Measurements from ENCODE around the gene KCNQ1.

DNA sequence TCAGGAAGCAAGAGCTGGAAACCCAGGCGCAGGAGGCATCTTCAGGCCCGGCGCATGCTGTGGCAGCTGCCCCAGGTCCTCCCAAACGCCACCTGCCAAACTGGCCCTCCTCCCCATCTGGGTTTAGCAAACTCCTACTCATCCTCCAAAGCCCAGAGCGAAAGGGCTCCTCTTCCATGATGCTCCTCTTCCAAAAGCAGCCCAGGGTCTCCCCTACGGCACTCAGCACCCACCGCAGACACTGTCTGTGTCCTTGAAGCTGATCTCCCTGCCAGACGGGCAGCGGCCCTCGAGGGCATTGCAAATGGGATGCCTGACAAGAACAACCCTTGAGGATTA is 414.9 kb downstream of the KCNQ1 start:
- TF ChIP-seq ZFP30 (CRISPR knock-in tag; IDR thresholded peaks at IDR 0.05) (no peak), GLIS3 (CRISPR knock-in tag; IDR thresholded peaks at IDR 0.05) (no peak), CSDC2 (CRISPR knock-in tag; IDR thresholded peaks at IDR 0.05) (no peak), OSR1 (CRISPR knock-in tag; IDR thresholded peaks at IDR 0.05) (no peak), ZC3H10 (CRISPR knock-in tag; IDR thresholded peaks at IDR 0.05) (no peak), ZNF565 (CRISPR knock-in tag; conservative IDR thresholded peaks at IDR 0.05; ENCODE audit: low read depth) (no peak), BACH2 (CRISPR knock-in tag; IDR thresholded peaks at IDR 0.05; ENCODE audit: borderline replicate concordance) (no peak), PPARA (CRISPR knock-in tag; IDR thresholded peaks at IDR 0.05; ENCODE audit: borderline replicate concordance) (no peak), ZFP3 (CRISPR knock-in tag; IDR thresholded peaks at IDR 0.05) (peak; percentile 91), SNAI2 (CRISPR knock-in tag; IDR thresholded peaks at IDR 0.05) (no peak)
- TF ChIP-seq, protein P1, sequence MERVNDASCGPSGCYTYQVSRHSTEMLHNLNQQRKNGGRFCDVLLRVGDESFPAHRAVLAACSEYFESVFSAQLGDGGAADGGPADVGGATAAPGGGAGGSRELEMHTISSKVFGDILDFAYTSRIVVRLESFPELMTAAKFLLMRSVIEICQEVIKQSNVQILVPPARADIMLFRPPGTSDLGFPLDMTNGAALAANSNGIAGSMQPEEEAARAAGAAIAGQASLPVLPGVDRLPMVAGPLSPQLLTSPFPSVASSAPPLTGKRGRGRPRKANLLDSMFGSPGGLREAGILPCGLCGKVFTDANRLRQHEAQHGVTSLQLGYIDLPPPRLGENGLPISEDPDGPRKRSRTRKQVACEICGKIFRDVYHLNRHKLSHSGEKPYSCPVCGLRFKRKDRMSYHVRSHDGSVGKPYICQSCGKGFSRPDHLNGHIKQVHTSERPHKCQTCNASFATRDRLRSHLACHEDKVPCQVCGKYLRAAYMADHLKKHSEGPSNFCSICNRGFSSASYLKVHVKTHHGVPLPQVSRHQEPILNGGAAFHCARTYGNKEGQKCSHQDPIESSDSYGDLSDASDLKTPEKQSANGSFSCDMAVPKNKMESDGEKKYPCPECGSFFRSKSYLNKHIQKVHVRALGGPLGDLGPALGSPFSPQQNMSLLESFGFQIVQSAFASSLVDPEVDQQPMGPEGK (CRISPR knock-in tag; IDR thresholded peaks at IDR 0.05; ENCODE audit: borderline replicate concordance), result no peak
- TF ChIP-seq, protein P2, sequence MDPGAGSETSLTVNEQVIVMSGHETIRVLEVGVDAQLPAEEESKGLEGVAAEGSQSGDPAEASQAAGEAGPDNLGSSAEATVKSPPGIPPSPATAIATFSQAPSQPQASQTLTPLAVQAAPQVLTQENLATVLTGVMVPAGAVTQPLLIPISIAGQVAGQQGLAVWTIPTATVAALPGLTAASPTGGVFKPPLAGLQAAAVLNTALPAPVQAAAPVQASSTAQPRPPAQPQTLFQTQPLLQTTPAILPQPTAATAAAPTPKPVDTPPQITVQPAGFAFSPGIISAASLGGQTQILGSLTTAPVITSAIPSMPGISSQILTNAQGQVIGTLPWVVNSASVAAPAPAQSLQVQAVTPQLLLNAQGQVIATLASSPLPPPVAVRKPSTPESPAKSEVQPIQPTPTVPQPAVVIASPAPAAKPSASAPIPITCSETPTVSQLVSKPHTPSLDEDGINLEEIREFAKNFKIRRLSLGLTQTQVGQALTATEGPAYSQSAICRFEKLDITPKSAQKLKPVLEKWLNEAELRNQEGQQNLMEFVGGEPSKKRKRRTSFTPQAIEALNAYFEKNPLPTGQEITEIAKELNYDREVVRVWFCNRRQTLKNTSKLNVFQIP (CRISPR knock-in tag; IDR thresholded peaks at IDR 0.05; ENCODE audit: borderline replicate concordance, low read depth), result no peak

Measured in SK-N-SH treated with all-trans-retinoic acid at 6 μM for 48 hours (cell line).